ENCODE measurements around the gene CFAP100.

GRCh38 chr3:126416943-126417342 is 22.2 kb downstream of the CFAP100 start:
- TF ChIP-seq POLR2A (IDR thresholded peaks at IDR 0.05) (no peak), CTCF (IDR thresholded peaks at IDR 0.05) (no peak)
